K562 (cell line): ENCODE results near the gene HOXB1. TPM values are rescaled to one million over a fixed set of nuclear protein-coding genes. Genes with fewer than 3 reads are reported as not detected.

ENCODE experiments used
- CAMTA2 ChIP-seq: fragments of 250-450 bp; sonication (Bioruptor Pico); conservative IDR thresholded peaks from 2 replicates; pipeline ENCODE4 v1.5.1; 2022
- DPF2 ChIP-seq: fragments of 450-650 bp; IDR thresholded peaks from 2 replicates; pipeline ENCODE4 v1.6.1; 2016
- EP300 ChIP-seq: IDR thresholded peaks from 2 replicates; pipeline ENCODE4 v1.6.1; 2012; ENCODE audit warnings: low read length, improper control_type of control experiment
- ETV1 ChIP-seq: fragments of 450-650 bp; conservative IDR thresholded peaks from 2 replicates; pipeline ENCODE4 v1.6.1; 2016; ENCODE audit warnings: missing genetic modification characterization, control low read depth, low read depth, missing compliant biosample characterization
- ETV6 ChIP-seq, 3 experiments: fragments of 150-350 bp in 1 of 3; sonication (generic) in 1 of 3; formaldehyde crosslinking in 1 of 3; IDR thresholded peaks; 2 replicates each; pipeline versions ENCODE4 v1.6.1 to v1.8.0; 2014 to 2022; ENCODE audit warnings: borderline replicate concordance in 2 of 3, low read depth in 2 of 3, antibody characterized with exemption in 1 of 3, low read length in 1 of 3, mild to moderate bottlenecking in 1 of 3, missing genetic modification reagents in 1 of 3
- GABPB1 ChIP-seq: sonication (generic); formaldehyde crosslinking; IDR thresholded peaks from 2 replicates; pipeline ENCODE4 v1.8.0; 2022; ENCODE audit warnings: mild to moderate bottlenecking, missing genetic modification reagents
- HDAC6 ChIP-seq: IDR thresholded peaks from 2 replicates; pipeline ENCODE4 v1.6.1; 2012; ENCODE audit warnings: low read depth, mild to moderate bottlenecking, control low read depth, inconsistent platforms, low read length, moderate library complexity
- KHSRP ChIP-seq: fragments of 450-650 bp; IDR thresholded peaks from 2 replicates; pipeline ENCODE4 v1.6.1; 2017
- MCM2 ChIP-seq: fragments of 450-650 bp; IDR thresholded peaks from 2 replicates; pipeline ENCODE4 v1.6.1; 2017; ENCODE audit warnings: low read depth, mild to moderate bottlenecking
- MEIS2 ChIP-seq: fragments of 450-650 bp; IDR thresholded peaks from 2 replicates; pipeline ENCODE4 v1.6.1; 2014; ENCODE audit warnings: mild to moderate bottlenecking; ENCODE audit not compliant: partially characterized antibody
- MTA1 ChIP-seq: fragments of 450-650 bp; IDR thresholded peaks from 2 replicates; pipeline ENCODE4 v1.6.1; 2017; ENCODE audit warnings: borderline replicate concordance
- NCOA1 ChIP-seq: fragments of 450-650 bp; IDR thresholded peaks from 2 replicates; pipeline ENCODE4 v1.6.1; 2016; ENCODE audit warnings: low read depth
- NFRKB ChIP-seq: fragments of 450-650 bp; IDR thresholded peaks from 2 replicates; pipeline ENCODE4 v1.6.1; 2016; ENCODE audit warnings: low read depth
- POLR2A ChIP-seq: fragments of 450-650 bp; conservative IDR thresholded peaks from 2 replicates; pipeline ENCODE4 v1.6.1; 2016
- POLR2AphosphoS5 ChIP-seq: IDR thresholded peaks from 2 replicates; pipeline ENCODE4 v1.6.1; 2011; ENCODE audit warnings: mild to moderate bottlenecking, low read depth, low read length, moderate library complexity; ENCODE audit not compliant: control insufficient read depth, insufficient read depth
- POLR2B ChIP-seq: fragments of 450-650 bp; IDR thresholded peaks from 2 replicates; pipeline ENCODE4 v1.6.1; 2018; ENCODE audit warnings: low read depth; ENCODE audit not compliant: partially characterized antibody
- PRPF4 ChIP-seq: fragments of 200-400 bp; formaldehyde crosslinking; IDR thresholded peaks from one replicate; pipeline ENCODE4 v1.6.1; 2017; ENCODE audit warnings: low read length, low read depth, mild to moderate bottlenecking; ENCODE audit not compliant: insufficient read depth, poor library complexity, severe bottlenecking
- PTTG1 ChIP-seq: fragments of 450-650 bp; IDR thresholded peaks from 2 replicates; pipeline ENCODE4 v1.6.1; 2016; ENCODE audit warnings: low read depth, mild to moderate bottlenecking, missing genetic modification characterization, missing compliant biosample characterization
- RBFOX2 ChIP-seq: fragments of 200-400 bp; formaldehyde crosslinking; IDR thresholded peaks from 2 replicates; pipeline ENCODE4 v1.6.1; 2017; ENCODE audit warnings: low read depth, mild to moderate bottlenecking, low read length, moderate library complexity
- RFX7 ChIP-seq: fragments of 250-450 bp; sonication (Bioruptor Pico); IDR thresholded peaks from 2 replicates; pipeline ENCODE4 v1.5.1; 2021; ENCODE audit warnings: mild to moderate bottlenecking
- SMARCC2 ChIP-seq: fragments of 450-650 bp; IDR thresholded peaks from 2 replicates; pipeline ENCODE4 v1.6.1; 2017; ENCODE audit warnings: antibody characterized with exemption, moderate library complexity, mild to moderate bottlenecking, low read depth
- SP1 ChIP-seq: sonication (generic); formaldehyde crosslinking; IDR thresholded peaks from 2 replicates; pipeline ENCODE4 v1.8.1; 2022; ENCODE audit warnings: mild to moderate bottlenecking, missing genetic modification reagents
- TCF7L2 ChIP-seq: fragments of 150-350 bp; IDR thresholded peaks from 2 replicates; pipeline ENCODE4 v1.6.1; 2016; ENCODE audit warnings: low read depth, mild to moderate bottlenecking, low read length, moderate library complexity
- TGIF2 ChIP-seq: sonication (generic); formaldehyde crosslinking; IDR thresholded peaks from 2 replicates; pipeline ENCODE4 v1.8.1; 2022; ENCODE audit warnings: mild to moderate bottlenecking, missing genetic modification reagents, moderate library complexity
- U2AF1 ChIP-seq: fragments of 200-400 bp; formaldehyde crosslinking; optimal IDR thresholded peaks from 2 replicates; pipeline ENCODE3; 2017; ENCODE audit warnings: mild to moderate bottlenecking, low read depth, low read length, moderate library complexity
- ZNF384 ChIP-seq: IDR thresholded peaks from 2 replicates; pipeline ENCODE4 v1.6.1; 2012; ENCODE audit warnings: low read depth, low read length, improper control_type of control experiment
- ZNF561 ChIP-seq: fragments of 450-650 bp; formaldehyde crosslinking; conservative IDR thresholded peaks from 2 replicates; pipeline ENCODE4 v1.4.0; 2020; ENCODE audit warnings: mild to moderate bottlenecking, moderate library complexity
- polyA plus RNA-seq, 8 experiments: library from polyadenylated mRNA; depleted of rRNA in 4 of 8; stranded (reverse) in 5 of 8; unstranded in 3 of 8; fragments of >200 nt; fragmentation: Nextera tagmentation in 2 of 8; fragmentation: Illumina TruSeq in 1 of 8; extraction: Ambion mirVana in 2 of 8; extraction: Trizol in 1 of 8; gene quantifications; 2 replicates each; pipeline versions ENCODE4 v1.2.1 to v1.2.3, GENCODE V29; 2011 to 2014; ENCODE audit warnings: inconsistent platforms in 1 of 8, missing spikeins in 1 of 8
- total RNA-seq, 7 experiments: library from RNA; depleted of rRNA in 6 of 7; stranded (reverse); fragments of >200 nt in 6 of 7; fragmentation: Illumina TruSeq in 2 of 7; extraction: Trizol in 2 of 7; gene quantifications; 2 replicates each; pipeline versions ENCODE4 v1.2.1 to v1.2.3, GENCODE V29; 2011 to 2021; ENCODE audit warnings: low replicate concordance in 1 of 7
- TF ChIP-seq, protein P1 (sequence below): fragments of 450-650 bp; IDR thresholded peaks from 2 replicates; pipeline ENCODE4 v1.6.1; 2016; ENCODE audit warnings: borderline replicate concordance

HOXB1 gene
- total and polyA plus RNA-seq, 9 of the 15 experiments (the other 6 are each of a cell fraction or from before 2014, with no cell fraction given): 0.04 TPM; not detected in 8

DNA sequence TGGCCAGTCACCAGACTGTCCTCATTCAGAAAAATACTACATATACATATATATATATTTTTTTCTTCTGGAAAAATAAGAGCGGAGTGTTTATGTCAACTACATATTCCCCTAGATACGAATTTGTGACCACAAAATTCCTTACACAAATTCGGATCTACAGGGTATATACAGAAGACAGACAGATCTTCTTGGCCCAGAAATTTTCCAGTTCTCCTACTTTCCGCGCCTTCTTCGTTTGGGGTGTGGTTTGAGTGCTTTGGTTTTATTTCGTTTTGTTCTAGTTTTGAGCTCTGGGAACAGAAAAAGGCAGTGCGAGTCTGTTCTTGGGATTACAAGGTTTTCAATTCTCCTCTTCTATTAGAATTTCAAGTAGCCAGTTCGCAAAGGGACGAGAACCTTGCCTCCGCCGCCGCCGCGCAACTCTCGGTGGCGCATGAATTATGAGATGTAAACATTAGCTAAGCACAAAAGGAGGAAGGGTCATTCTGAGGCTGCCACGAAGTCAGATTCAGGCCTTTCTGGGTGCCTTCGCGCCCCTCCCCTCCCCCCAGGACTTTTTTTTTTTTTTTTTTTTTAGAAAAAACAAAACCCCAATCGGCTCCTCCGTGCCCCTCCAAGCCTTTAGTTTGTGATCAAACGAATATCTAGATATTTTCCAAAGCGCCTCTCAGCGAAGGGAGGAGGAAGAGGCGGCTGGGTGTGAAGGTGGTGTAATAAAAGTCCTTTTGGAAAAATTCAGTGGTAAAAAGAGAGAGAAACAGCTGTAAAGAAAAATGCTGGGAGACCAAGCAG, 49.1 kb upstream of the HOXB1 start (continued):
- TF ChIP-seq MCM2 (no peak), HDAC6 (no peak), EP300 (no peak), KHSRP (peak; percentile 12; the same call in 1 of the 2 replicates), POLR2B (peak; percentile 47), SP1 (no peak; the same call in 1 of the 2 replicates), MTA1 (0 out of 2 replicates have a peak, but pooled peaks have one; percentile 42), POLR2A (0 out of 2 replicates have a peak, but pooled peaks have one; percentile 35), POLR2AphosphoS5 (peak; percentile 45; the same call in 1 of the 2 replicates), DPF2 (no peak), PRPF4 (no peak), MEIS2 (peak; percentile 84), SMARCC2 (0 out of 2 replicates have a peak, but pooled peaks have one; percentile 39), TCF7L2 (no peak), TGIF2 (CRISPR knock-in tag) (no peak), ETV6 (IDR thresholded peaks at IDR 0.05; ENCODE audit: borderline replicate concordance in 1 of 2, low read depth in 2 of 2, low read length in 1 of 2) (no peak), ETV6 (CRISPR knock-in tag; IDR thresholded peaks at IDR 0.05; ENCODE audit: borderline replicate concordance) (no peak), RBFOX2 (peak; percentile 70), ETV1 (tag) (no peak), U2AF1 (peak; percentile 14), PTTG1 (tag) (no peak), GABPB1 (no peak), ZNF384 (peak; percentile 95), NFRKB (peak; percentile 67; the same call in 1 of the 2 replicates), ZNF561 (CRISPR knock-in tag) (no peak), RFX7 (no peak), CAMTA2 (no peak), NCOA1 (peak; percentile 48; the same call in 1 of the 2 replicates)
- TF ChIP-seq, protein P1, sequence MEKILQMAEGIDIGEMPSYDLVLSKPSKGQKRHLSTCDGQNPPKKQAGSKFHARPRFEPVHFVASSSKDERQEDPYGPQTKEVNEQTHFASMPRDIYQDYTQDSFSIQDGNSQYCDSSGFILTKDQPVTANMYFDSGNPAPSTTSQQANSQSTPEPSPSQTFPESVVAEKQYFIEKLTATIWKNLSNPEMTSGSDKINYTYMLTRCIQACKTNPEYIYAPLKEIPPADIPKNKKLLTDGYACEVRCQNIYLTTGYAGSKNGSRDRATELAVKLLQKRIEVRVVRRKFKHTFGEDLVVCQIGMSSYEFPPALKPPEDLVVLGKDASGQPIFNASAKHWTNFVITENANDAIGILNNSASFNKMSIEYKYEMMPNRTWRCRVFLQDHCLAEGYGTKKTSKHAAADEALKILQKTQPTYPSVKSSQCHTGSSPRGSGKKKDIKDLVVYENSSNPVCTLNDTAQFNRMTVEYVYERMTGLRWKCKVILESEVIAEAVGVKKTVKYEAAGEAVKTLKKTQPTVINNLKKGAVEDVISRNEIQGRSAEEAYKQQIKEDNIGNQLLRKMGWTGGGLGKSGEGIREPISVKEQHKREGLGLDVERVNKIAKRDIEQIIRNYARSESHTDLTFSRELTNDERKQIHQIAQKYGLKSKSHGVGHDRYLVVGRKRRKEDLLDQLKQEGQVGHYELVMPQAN: 0 out of 2 replicates have a peak, but pooled peaks have one; percentile 39
